ENCODE measurements around the gene MYLK.
"Not testable (repeated sequence)": the region's sequence is repeated elsewhere in the genome, so short reads cannot be mapped to it uniquely, and the experiment has no call there.

Gene MYLK

DNA sequence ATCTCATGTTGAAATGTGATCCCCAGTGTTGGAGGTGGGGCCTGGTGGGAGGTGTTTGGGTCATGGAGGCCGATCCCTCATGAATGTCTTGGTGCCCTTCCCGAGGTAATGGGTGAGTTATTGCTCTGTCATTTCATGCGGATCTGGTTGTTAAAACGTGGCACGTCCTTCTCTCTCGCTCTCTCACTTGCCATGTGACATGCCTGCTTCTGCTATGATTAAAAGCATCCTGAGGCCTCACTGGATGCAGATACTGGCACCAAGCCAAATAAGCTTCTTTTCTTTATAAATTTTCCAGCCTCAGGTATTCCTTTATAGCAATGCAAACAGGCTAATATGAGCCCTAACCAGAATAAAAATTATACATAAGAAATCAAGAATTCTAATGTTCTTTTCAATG is 267.5 kb downstream of the MYLK start:
- H3K27me3 ChIP-seq (ENCODE audit: control insufficient read depth in 3 of 3, insufficient read depth in 3 of 3, low read depth in 1 of 3, low read length in 3 of 3), result no peaks in the 10 kb centered on the region
- H3K4me1 ChIP-seq (ENCODE audit: control insufficient read depth in 2 of 2, insufficient read depth in 1 of 2, low read depth in 1 of 2, low read length in 2 of 2), result peaks cover 0 to 11% of the 10 kb centered on the region in 2 donors
- no peak overlapping the region for H3K18ac ChIP-seq (ENCODE audit: low read length)
- no peak overlapping the region for H2AFZ ChIP-seq (ENCODE audit: low read length)
- H3K14ac ChIP-seq (ENCODE audit: low read length), result no peak overlapping the region
- H2AK5ac ChIP-seq (ENCODE audit: low read depth, low read length), result no peak overlapping the region
- DNase-seq (ENCODE audit: low spot score), result no peak
- no peak overlapping the region for H3K23ac ChIP-seq (ENCODE audit: low read depth, low read length, poor library complexity)
- H4K8ac ChIP-seq (ENCODE audit: low read depth, low read length), result no peak overlapping the region
- H3K4me3 ChIP-seq (ENCODE audit: low read length in 2 of 2), result no peak overlapping the region
- H2BK15ac ChIP-seq (ENCODE audit: low read length), result no peak overlapping the region
- H3K27ac ChIP-seq (replicated peaks; ENCODE audit: low read length), result no peak overlapping the region
- WGBS, 2 donors (ENCODE audit: extremely low coverage in 2 of 2, insufficient read length in 2 of 2, insufficient replicate concordance in 1 of 2), result no CpG with 5 or more reads among the region's 6 CpGs
- peaks cover 0 to 2% of the 10 kb centered on the region in 2 donors for H3K9me3 ChIP-seq (replicated peaks in 1 of 2; ENCODE audit: control insufficient read depth in 2 of 2, insufficient read depth in 1 of 2, low read depth in 1 of 2, low read length in 2 of 2)
- no peak overlapping the region for H2BK120ac ChIP-seq (ENCODE audit: low read depth, low read length)
- no peak overlapping the region for H3K9ac ChIP-seq (ENCODE audit: low read depth, low read length, poor library complexity)
- no peaks in the 10 kb centered on the region for H3K79me1 ChIP-seq (ENCODE audit: low read depth, low read length)
- peaks cover 24 to 67% of the 10 kb centered on the region in 2 donors for H3K36me3 ChIP-seq (replicated peaks in 1 of 2; ENCODE audit: control insufficient read depth in 2 of 2, insufficient read depth in 2 of 2, low read length in 2 of 2)
- H4K91ac ChIP-seq (ENCODE audit: low read depth, low read length, poor library complexity), result no peak overlapping the region
- no peak overlapping the region for H2BK12ac ChIP-seq (ENCODE audit: low read length)
- no peak overlapping the region for H3K4me2 ChIP-seq (ENCODE audit: insufficient read depth, low read length, poor library complexity, severe bottlenecking)
- H3K4ac ChIP-seq (ENCODE audit: low read length), result no peak overlapping the region
- H2BK5ac ChIP-seq (ENCODE audit: low read length), result no peak overlapping the region

DNA sequence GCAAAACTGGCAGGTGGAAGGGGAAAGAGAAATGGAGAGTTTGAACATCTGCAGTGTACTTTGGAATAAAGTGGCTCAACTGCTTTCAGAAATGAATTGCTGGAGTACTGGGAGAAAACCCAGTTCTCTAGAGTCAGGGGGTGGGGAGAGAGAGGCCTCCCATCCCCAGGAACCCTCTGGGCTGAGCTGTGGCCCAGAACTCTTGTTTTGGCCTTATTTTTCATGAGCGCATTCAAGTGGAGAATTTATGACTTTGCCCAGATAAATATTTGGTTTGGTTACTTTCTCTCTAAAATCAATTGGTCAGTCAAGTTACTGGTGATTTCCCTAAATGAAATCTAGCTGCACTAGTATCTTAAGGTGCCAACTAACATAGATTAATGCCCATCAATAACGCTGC is 270.6 kb downstream of the MYLK start:
- Histone ChIP-seq H2BK12ac (ENCODE audit: low read length) (no peak overlapping the region), H3K14ac (ENCODE audit: low read length) (no peak overlapping the region), H3K9me3 (replicated peaks in 1 of 2; ENCODE audit: control insufficient read depth in 2 of 2, insufficient read depth in 1 of 2, low read depth in 1 of 2, low read length in 2 of 2) (peaks cover 0 to 2% of the 10 kb centered on the region in 2 donors), H3K4ac (ENCODE audit: low read length) (no peak overlapping the region), H3K4me3 (ENCODE audit: low read length in 2 of 2) (no peak overlapping the region), H3K79me1 (ENCODE audit: low read depth, low read length) (peaks cover 2% of the 10 kb centered on the region), H2BK5ac (ENCODE audit: low read length) (no peak overlapping the region), H3K4me1 (ENCODE audit: control insufficient read depth in 2 of 2, insufficient read depth in 1 of 2, low read depth in 1 of 2, low read length in 2 of 2) (no peaks in the 10 kb centered on the region), H3K9ac (ENCODE audit: low read depth, low read length, poor library complexity) (no peak overlapping the region), H3K27ac (replicated peaks; ENCODE audit: low read length) (no peak overlapping the region), H3K23ac (ENCODE audit: low read depth, low read length, poor library complexity) (no peak overlapping the region), H4K91ac (ENCODE audit: low read depth, low read length, poor library complexity) (no peak overlapping the region), H3K4me2 (ENCODE audit: insufficient read depth, low read length, poor library complexity, severe bottlenecking) (no peak overlapping the region), H3K18ac (ENCODE audit: low read length) (no peak overlapping the region), H2BK15ac (ENCODE audit: low read length) (no peak overlapping the region), H2AK5ac (ENCODE audit: low read depth, low read length) (no peak overlapping the region), H2BK120ac (ENCODE audit: low read depth, low read length) (no peak overlapping the region), H3K27me3 (ENCODE audit: control insufficient read depth in 3 of 3, insufficient read depth in 3 of 3, low read depth in 1 of 3, low read length in 3 of 3) (peaks cover 0 to 2% (median 0%) of the 10 kb centered on the region in 3 experiments), H4K8ac (ENCODE audit: low read depth, low read length) (no peak overlapping the region), H2AFZ (ENCODE audit: low read length) (no peak overlapping the region), H3K36me3 (replicated peaks in 1 of 2; ENCODE audit: control insufficient read depth in 2 of 2, insufficient read depth in 2 of 2, low read length in 2 of 2) (peaks cover 18 to 78% of the 10 kb centered on the region in 2 donors)
- WGBS, 2 donors (ENCODE audit: extremely low coverage in 2 of 2, insufficient read length in 2 of 2, insufficient replicate concordance in 1 of 2), result no CpG with 5 or more reads among the region's 2 CpGs
- no peak for DNase-seq (ENCODE audit: low spot score)

DNA sequence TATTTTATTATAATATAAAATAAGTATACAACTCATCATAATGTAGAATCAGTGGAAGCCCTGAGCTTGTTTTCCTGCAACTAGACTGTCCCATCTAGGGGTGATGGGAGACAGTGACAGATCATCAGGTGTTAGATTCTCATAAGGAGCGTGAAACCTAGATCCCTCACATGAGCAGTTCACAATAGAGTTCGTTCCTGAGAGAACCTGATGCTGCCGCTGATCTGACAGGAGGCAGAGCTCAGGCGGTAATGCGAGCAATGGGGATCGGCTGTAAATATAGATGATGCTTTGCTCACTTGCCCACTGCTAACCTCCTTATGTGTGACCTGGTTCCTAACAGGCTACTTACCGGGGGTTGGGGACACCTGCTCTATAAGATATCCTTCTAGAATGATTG is 272.5 kb downstream of the MYLK start:
- not testable (repeated sequence) for H2BK12ac ChIP-seq (ENCODE audit: low read length); H2BK120ac ChIP-seq (ENCODE audit: low read depth, low read length); H3K27ac ChIP-seq (replicated peaks; ENCODE audit: low read length); H4K91ac ChIP-seq (ENCODE audit: low read depth, low read length, poor library complexity); H3K4me1 ChIP-seq (ENCODE audit: control insufficient read depth in 2 of 2, insufficient read depth in 1 of 2, low read depth in 1 of 2, low read length in 2 of 2); H2AFZ ChIP-seq (ENCODE audit: low read length); H3K9ac ChIP-seq (ENCODE audit: low read depth, low read length, poor library complexity); H4K8ac ChIP-seq (ENCODE audit: low read depth, low read length); H3K18ac ChIP-seq (ENCODE audit: low read length); H3K27me3 ChIP-seq (ENCODE audit: control insufficient read depth in 3 of 3, insufficient read depth in 3 of 3, low read depth in 1 of 3, low read length in 3 of 3); H3K79me1 ChIP-seq (ENCODE audit: low read depth, low read length); H3K4me3 ChIP-seq (ENCODE audit: low read length in 2 of 2); H2AK5ac ChIP-seq (ENCODE audit: low read depth, low read length); H3K9me3 ChIP-seq (replicated peaks in 1 of 2; ENCODE audit: control insufficient read depth in 2 of 2, insufficient read depth in 1 of 2, low read depth in 1 of 2, low read length in 2 of 2); H3K4me2 ChIP-seq (ENCODE audit: insufficient read depth, low read length, poor library complexity, severe bottlenecking); H3K14ac ChIP-seq (ENCODE audit: low read length); H2BK5ac ChIP-seq (ENCODE audit: low read length); H2BK15ac ChIP-seq (ENCODE audit: low read length); H3K23ac ChIP-seq (ENCODE audit: low read depth, low read length, poor library complexity); H3K4ac ChIP-seq (ENCODE audit: low read length); DNase-seq (ENCODE audit: low spot score)
- peaks cover 12 to 73% of the 10 kb centered on the region in 2 donors for H3K36me3 ChIP-seq (replicated peaks in 1 of 2; ENCODE audit: control insufficient read depth in 2 of 2, insufficient read depth in 2 of 2, low read length in 2 of 2)
- WGBS, 2 donors (ENCODE audit: extremely low coverage in 2 of 2, insufficient read length in 2 of 2, insufficient replicate concordance in 1 of 2), result no CpG with 5 or more reads among the region's 7 CpGs

DNA sequence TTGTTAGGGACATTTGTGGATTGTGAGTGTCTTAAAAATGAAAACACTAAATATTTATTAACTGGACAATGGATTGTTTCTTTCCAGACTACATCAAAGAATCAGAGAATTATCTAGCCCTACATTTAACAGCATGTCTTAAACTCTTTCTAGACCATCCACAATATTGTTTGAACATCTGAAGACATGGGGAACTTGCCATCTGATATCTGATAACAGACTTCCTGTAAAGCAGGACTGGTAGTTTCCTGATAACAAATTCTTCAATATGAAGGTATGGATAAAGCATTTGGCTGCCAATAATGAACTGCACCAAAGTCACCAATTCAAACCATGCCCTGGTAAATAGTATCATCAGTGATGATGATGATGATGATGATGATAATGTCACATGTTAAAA is 273.1 kb downstream of the MYLK start:
- Histone ChIP-seq H3K9ac (ENCODE audit: low read depth, low read length, poor library complexity) (no peak overlapping the region), H2BK120ac (ENCODE audit: low read depth, low read length) (no peak overlapping the region), H3K18ac (ENCODE audit: low read length) (no peak overlapping the region), H4K8ac (ENCODE audit: low read depth, low read length) (no peak overlapping the region), H3K27me3 (ENCODE audit: control insufficient read depth in 3 of 3, insufficient read depth in 3 of 3, low read depth in 1 of 3, low read length in 3 of 3) (peaks cover 0 to 2% (median 0%) of the 10 kb centered on the region in 3 experiments), H4K91ac (ENCODE audit: low read depth, low read length, poor library complexity) (no peak overlapping the region), H2AFZ (ENCODE audit: low read length) (no peak overlapping the region), H3K14ac (ENCODE audit: low read length) (no peak overlapping the region), H2BK12ac (ENCODE audit: low read length) (no peak overlapping the region), H2AK5ac (ENCODE audit: low read depth, low read length) (no peak overlapping the region), H3K4me3 (ENCODE audit: low read length in 2 of 2) (no peak overlapping the region), H2BK5ac (ENCODE audit: low read length) (no peak overlapping the region), H3K4ac (ENCODE audit: low read length) (no peak overlapping the region), H3K79me1 (ENCODE audit: low read depth, low read length) (peaks cover 2% of the 10 kb centered on the region), H3K9me3 (replicated peaks in 1 of 2; ENCODE audit: control insufficient read depth in 2 of 2, insufficient read depth in 1 of 2, low read depth in 1 of 2, low read length in 2 of 2) (no peaks in the 10 kb centered on the region), H3K4me1 (ENCODE audit: control insufficient read depth in 2 of 2, insufficient read depth in 1 of 2, low read depth in 1 of 2, low read length in 2 of 2) (no peaks in the 10 kb centered on the region), H3K4me2 (ENCODE audit: insufficient read depth, low read length, poor library complexity, severe bottlenecking) (no peak overlapping the region), H3K36me3 (replicated peaks in 1 of 2; ENCODE audit: control insufficient read depth in 2 of 2, insufficient read depth in 2 of 2, low read length in 2 of 2) (peaks cover 10 to 72% of the 10 kb centered on the region in 2 donors), H2BK15ac (ENCODE audit: low read length) (no peak overlapping the region), H3K23ac (ENCODE audit: low read depth, low read length, poor library complexity) (no peak overlapping the region), H3K27ac (replicated peaks; ENCODE audit: low read length) (no peak overlapping the region)
- no peak for DNase-seq (ENCODE audit: low spot score)

All from neuronal stem cell (in vitro differentiated cells).